Duodenal mucosa (tissue), 2 donors: ENCODE measurements around the gene WNT3A.

Experiments
- H3K27ac ChIP-seq: one replicate; pipeline ENCODE4 v1.7.0; 2013; ENCODE audit warnings: low read depth, low read length
- H3K27me3 ChIP-seq, 2 donors: one replicate each; pipeline ENCODE4 v1.7.0; 2013; ENCODE audit warnings: low read length in 2 of 2, control low read depth in 1 of 2; ENCODE audit not compliant: insufficient read depth in 2 of 2, control insufficient read depth in 1 of 2
- H3K36me3 ChIP-seq, 2 donors: one replicate each; pipeline ENCODE4 v1.7.0; 2013; ENCODE audit warnings: low read length in 2 of 2, control low read depth in 1 of 2; ENCODE audit not compliant: insufficient read depth in 2 of 2, control insufficient read depth in 1 of 2
- H3K4me1 ChIP-seq, 2 donors: one replicate each; pipeline ENCODE4 v1.7.0; 2013; ENCODE audit warnings: low read length in 2 of 2, control low read depth in 1 of 2; ENCODE audit not compliant: insufficient read depth in 2 of 2, control insufficient read depth in 1 of 2
- H3K4me3 ChIP-seq, 2 donors: one replicate each; pipeline ENCODE4 v1.7.0; 2013; ENCODE audit warnings: low read length in 2 of 2, low read depth in 1 of 2
- H3K9ac ChIP-seq, 2 donors: one replicate each; pipeline ENCODE4 v1.7.0; 2013; ENCODE audit warnings: low read length in 2 of 2, low read depth in 1 of 2
- H3K9me3 ChIP-seq, 2 donors: one replicate each; pipeline ENCODE4 v1.7.0; 2013; ENCODE audit warnings: low read length in 2 of 2, control low read depth in 1 of 2; ENCODE audit not compliant: control insufficient read depth in 1 of 2

The WNT3A gene

GRCh38 chr1:228109073-228109961, 102.5 kb downstream of the WNT3A start, which contains the start of gene MRPL55:
TSS of gene MRPL55 (minus strand) at chr1:228109299. CDS start at chr1:228108260, 1,039 bp downstream.
- no peaks in the 10 kb centered on the region for H3K9me3 ChIP-seq
- peak within 1 kb of the TSS; percentile 99 for H3K9ac ChIP-seq
- H3K4me3 ChIP-seq: peak within 1 kb of the TSS; percentile 95 to 98
- H3K27me3 ChIP-seq: no peaks in the 10 kb centered on the region
- H3K4me1 ChIP-seq: peaks cover 22 to 27% of the 10 kb centered on the region in 2 donors
- peaks cover 9 to 14% of the 10 kb centered on the region in 2 donors for H3K36me3 ChIP-seq
- H3K27ac ChIP-seq: peak within 1 kb of the TSS; percentile 91

DNA sequence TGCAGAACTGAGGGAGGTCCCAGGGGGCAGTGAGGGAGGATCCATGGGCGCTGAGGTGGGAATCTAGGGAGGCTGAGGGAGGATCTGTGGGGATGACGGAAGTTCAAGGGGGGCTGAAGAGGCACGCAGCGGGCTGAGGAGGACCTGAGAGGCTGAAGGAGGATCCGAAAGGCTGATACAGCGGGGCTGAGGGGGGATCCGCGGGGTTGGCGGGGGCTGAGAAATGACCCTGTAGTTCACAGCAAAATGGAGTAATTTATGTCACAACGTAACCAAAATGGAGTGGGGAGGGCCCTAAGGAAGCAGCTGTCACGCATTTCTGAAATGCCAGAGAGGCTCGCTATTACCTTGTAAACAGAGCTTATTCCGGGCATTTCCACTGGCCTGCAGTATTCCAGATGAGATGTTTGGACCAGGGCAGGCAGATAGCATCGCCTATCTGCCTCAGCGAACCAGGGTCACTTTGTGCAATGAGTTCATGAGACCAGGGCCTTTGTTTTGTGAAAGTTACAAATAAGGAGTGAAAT, 103.2 kb downstream of the WNT3A start:
- H3K9ac ChIP-seq: peak overlapping the region; percentile 99
- H3K4me3 ChIP-seq: peak overlapping the region; percentile 95 to 98
- H3K9me3 ChIP-seq: no peaks in the 10 kb centered on the region
- H3K27me3 ChIP-seq: no peaks in the 10 kb centered on the region
- H3K36me3 ChIP-seq: peaks cover 9 to 13% of the 10 kb centered on the region in 2 donors
- peak overlapping the region; percentile 89 for H3K27ac ChIP-seq
- peaks cover 21 to 27% of the 10 kb centered on the region in 2 donors for H3K4me1 ChIP-seq

- Histone ChIP-seq H3K36me3 (peaks cover 9 to 11% of the 10 kb centered on the region in 2 donors), H3K9me3 (no peaks in the 10 kb centered on the region), H3K27me3 (no peaks in the 10 kb centered on the region), H3K4me1 (peaks cover 21 to 27% of the 10 kb centered on the region in 2 donors), H3K4me3 (peak overlapping the region; percentile 95 to 98), H3K9ac (peak overlapping the region; percentile 99), H3K27ac (peak overlapping the region; percentile 30)
Observed at GRCh38 chr1:228110556-228110955, 103.8 kb downstream of the WNT3A start.
